Uterus (tissue), 2 donors: ENCODE data around the gene PANK4.

Experiments
- POLR2A ChIP-seq, 2 donors: fragments of 450-650 bp; IDR thresholded peaks; one replicate each; pipeline ENCODE4 v1.6.1; 2016; ENCODE audit warnings: antibody characterized with exemption in 2 of 2, mild to moderate bottlenecking in 1 of 2, moderate library complexity in 1 of 2
- TF ChIP-seq, protein P1 (sequence below), 4 experiments: fragments of 200-600 bp in 2 of 4; fragments of 450-650 bp in 2 of 4; sonication (generic) in 2 of 4; IDR thresholded peaks; one replicate each; pipeline ENCODE4 v1.5.1; 2016 to 2019; ENCODE audit warnings: antibody characterized with exemption in 4 of 4, mild to moderate bottlenecking in 2 of 4, moderate library complexity in 1 of 4

DNA sequence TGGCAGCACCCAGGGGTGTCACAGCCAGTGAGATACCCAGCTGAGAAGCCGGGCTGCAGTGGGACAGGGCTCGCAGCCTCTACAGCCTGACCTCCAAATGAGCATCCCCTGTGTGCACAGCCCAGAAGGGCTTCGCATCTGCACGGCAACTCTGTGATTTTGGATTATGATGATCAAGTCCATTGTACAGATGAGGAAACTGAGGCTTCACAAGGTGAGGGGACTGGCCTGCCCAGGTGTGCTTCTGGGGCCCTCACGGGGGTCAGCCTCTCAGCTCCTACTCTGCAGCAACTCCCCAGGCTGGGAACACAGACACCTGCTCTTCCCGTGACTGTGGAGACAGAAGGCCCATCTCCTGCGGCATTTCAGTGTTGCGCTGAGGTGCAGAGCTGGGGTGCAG is 12.5 kb upstream of the PANK4 start:
- TF ChIP-seq, protein P1, sequence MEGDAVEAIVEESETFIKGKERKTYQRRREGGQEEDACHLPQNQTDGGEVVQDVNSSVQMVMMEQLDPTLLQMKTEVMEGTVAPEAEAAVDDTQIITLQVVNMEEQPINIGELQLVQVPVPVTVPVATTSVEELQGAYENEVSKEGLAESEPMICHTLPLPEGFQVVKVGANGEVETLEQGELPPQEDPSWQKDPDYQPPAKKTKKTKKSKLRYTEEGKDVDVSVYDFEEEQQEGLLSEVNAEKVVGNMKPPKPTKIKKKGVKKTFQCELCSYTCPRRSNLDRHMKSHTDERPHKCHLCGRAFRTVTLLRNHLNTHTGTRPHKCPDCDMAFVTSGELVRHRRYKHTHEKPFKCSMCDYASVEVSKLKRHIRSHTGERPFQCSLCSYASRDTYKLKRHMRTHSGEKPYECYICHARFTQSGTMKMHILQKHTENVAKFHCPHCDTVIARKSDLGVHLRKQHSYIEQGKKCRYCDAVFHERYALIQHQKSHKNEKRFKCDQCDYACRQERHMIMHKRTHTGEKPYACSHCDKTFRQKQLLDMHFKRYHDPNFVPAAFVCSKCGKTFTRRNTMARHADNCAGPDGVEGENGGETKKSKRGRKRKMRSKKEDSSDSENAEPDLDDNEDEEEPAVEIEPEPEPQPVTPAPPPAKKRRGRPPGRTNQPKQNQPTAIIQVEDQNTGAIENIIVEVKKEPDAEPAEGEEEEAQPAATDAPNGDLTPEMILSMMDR (IDR thresholded peaks at IDR 0.05): no peak
- TF ChIP-seq POLR2A (IDR thresholded peaks at IDR 0.05): no peak
